MM.1S (cell line): ENCODE results near the gene MRPS27.
A peak's percentile ranks its signal among the peaks of the same experiment; 100 is the strongest.

ENCODE experiments used
- DNase-seq: peaks from one replicate; pipeline ENCODE4 v3.0.0-alpha.2; 2015
- H2AFZ ChIP-seq: fragments of 300-600 bp; sonication (generic); 2 replicates; pipeline ENCODE4 v1.6.0; 2016; ENCODE audit warnings: antibody characterized with exemption, low read length
- H3F3A ChIP-seq: fragments of 300-600 bp; sonication (generic); 2 replicates; pipeline ENCODE4 v1.6.1; 2016; ENCODE audit warnings: mild to moderate bottlenecking, antibody characterized with exemption, low read length, moderate library complexity, mixed read lengths; ENCODE audit not compliant: insufficient read depth
- H3K27ac ChIP-seq: fragments of 300-600 bp; sonication (generic); 2 replicates; pipeline ENCODE4 v1.5.1; 2016; ENCODE audit warnings: mild to moderate bottlenecking, low read length
- H3K27me3 ChIP-seq: fragments of 300-600 bp; sonication (generic); replicated peaks from 2 replicates; pipeline ENCODE4 v1.6.0; 2016; ENCODE audit warnings: low read length; ENCODE audit not compliant: insufficient read depth
- H3K36me3 ChIP-seq: fragments of 300-600 bp; sonication (generic); replicated peaks from 2 replicates; pipeline ENCODE4 v1.6.1; 2016; ENCODE audit warnings: mild to moderate bottlenecking, low read length, mixed read lengths; ENCODE audit not compliant: insufficient read depth
- H3K4me1 ChIP-seq: fragments of 300-600 bp; sonication (generic); 2 replicates; pipeline ENCODE4 v1.6.1; 2016; ENCODE audit warnings: low read length, mixed read lengths
- H3K4me2 ChIP-seq: fragments of 300-600 bp; sonication (generic); 2 replicates; pipeline ENCODE4 v1.6.0; 2016; ENCODE audit warnings: low read depth, low read length
- H3K4me3 ChIP-seq: fragments of 300-600 bp; sonication (generic); 2 replicates; pipeline ENCODE4 v1.5.1; 2016; ENCODE audit warnings: low read length, mixed read lengths
- H3K79me2 ChIP-seq: fragments of 300-600 bp; sonication (generic); 2 replicates; pipeline ENCODE4 v1.6.1; 2016; ENCODE audit warnings: mixed run types, low read length, mixed read lengths
- H3K9ac ChIP-seq: fragments of 300-600 bp; sonication (generic); 2 replicates; pipeline ENCODE4 v1.6.1; 2016; ENCODE audit warnings: low read length, mixed read lengths
- H3K9me2 ChIP-seq: fragments of 300-600 bp; sonication (generic); replicated peaks from 2 replicates; pipeline ENCODE4 v1.6.1; 2016; ENCODE audit warnings: mild to moderate bottlenecking, low read length, mixed read lengths; ENCODE audit not compliant: insufficient read depth
- H3K9me3 ChIP-seq: fragments of 300-600 bp; sonication (generic); replicated peaks from 2 replicates; pipeline ENCODE4 v1.6.1; 2016; ENCODE audit warnings: mild to moderate bottlenecking, low read length, mixed read lengths; ENCODE audit not compliant: insufficient read depth
- H4K20me1 ChIP-seq: fragments of 300-600 bp; sonication (generic); 2 replicates; pipeline ENCODE4 v1.6.1; 2016; ENCODE audit warnings: mild to moderate bottlenecking, low read length, moderate library complexity, mixed read lengths; ENCODE audit not compliant: insufficient read depth
- EZH2 ChIP-seq: fragments of 300-600 bp; sonication (generic); optimal IDR thresholded peaks from 2 replicates; pipeline ENCODE3; 2017; ENCODE audit warnings: low read depth, mild to moderate bottlenecking, antibody characterized with exemption, low read length, mixed read lengths
- EZH2phosphoT487 ChIP-seq: fragments of 300-600 bp; sonication (generic); IDR thresholded peaks from 2 replicates; pipeline ENCODE4 v1.6.1; 2018; ENCODE audit warnings: antibody characterized with exemption, low read length
- TF ChIP-seq, protein P1 (sequence below): fragments of 300-600 bp; sonication (generic); IDR thresholded peaks from 2 replicates; pipeline ENCODE4 v1.5.1; 2016; ENCODE audit warnings: antibody characterized with exemption, low read length, mixed read lengths

The MRPS27 gene

GRCh38 chr5:72246954-72247442 lies 73.0 kb downstream of the MRPS27 start:
- no peaks in the 10 kb centered on the region for H3F3A ChIP-seq
- no peak overlapping the region for H2AFZ ChIP-seq
- no peak overlapping the region for H3K4me3 ChIP-seq
- H3K4me1 ChIP-seq: peaks cover 20% of the 10 kb centered on the region
- H3K27me3 ChIP-seq: no peaks in the 10 kb centered on the region
- H3K79me2 ChIP-seq: peaks cover 5% of the 10 kb centered on the region; the same call in 1 of the 2 replicates
- H3K9me3 ChIP-seq: no peaks in the 10 kb centered on the region
- H4K20me1 ChIP-seq: 0 out of 2 replicates have a peak, but pooled peaks cover 6% of the 10 kb centered on the region
- H3K9ac ChIP-seq: no peak overlapping the region
- H3K4me2 ChIP-seq: peak overlapping the region; percentile 2; the same call in 1 of the 2 replicates
- H3K27ac ChIP-seq: no peak overlapping the region
- no peaks in the 10 kb centered on the region for H3K9me2 ChIP-seq
- DNase-seq: no peak
- TF ChIP-seq EZH2 (no peak), EZH2phosphoT487 (no peak)
- no peaks in the 10 kb centered on the region for H3K36me3 ChIP-seq

GRCh38 chr5:72245951-72246532 lies 74.0 kb downstream of the MRPS27 start:
- no peak overlapping the region; the same call in 1 of the 2 replicates for H3K4me2 ChIP-seq
- no peak overlapping the region for H3K4me3 ChIP-seq
- no peak overlapping the region for H3K27ac ChIP-seq
- H2AFZ ChIP-seq: no peak overlapping the region
- H3K9ac ChIP-seq: no peak overlapping the region
- no peak for DNase-seq
- no peaks in the 10 kb centered on the region for H3K36me3 ChIP-seq
- H3F3A ChIP-seq: no peaks in the 10 kb centered on the region
- H3K27me3 ChIP-seq: no peaks in the 10 kb centered on the region
- no peaks in the 10 kb centered on the region for H3K9me3 ChIP-seq
- H4K20me1 ChIP-seq: 0 out of 2 replicates have a peak, but pooled peaks cover 6% of the 10 kb centered on the region
- peaks cover 5% of the 10 kb centered on the region; the same call in 1 of the 2 replicates for H3K79me2 ChIP-seq
- H3K9me2 ChIP-seq: no peaks in the 10 kb centered on the region
- TF ChIP-seq, protein P1, sequence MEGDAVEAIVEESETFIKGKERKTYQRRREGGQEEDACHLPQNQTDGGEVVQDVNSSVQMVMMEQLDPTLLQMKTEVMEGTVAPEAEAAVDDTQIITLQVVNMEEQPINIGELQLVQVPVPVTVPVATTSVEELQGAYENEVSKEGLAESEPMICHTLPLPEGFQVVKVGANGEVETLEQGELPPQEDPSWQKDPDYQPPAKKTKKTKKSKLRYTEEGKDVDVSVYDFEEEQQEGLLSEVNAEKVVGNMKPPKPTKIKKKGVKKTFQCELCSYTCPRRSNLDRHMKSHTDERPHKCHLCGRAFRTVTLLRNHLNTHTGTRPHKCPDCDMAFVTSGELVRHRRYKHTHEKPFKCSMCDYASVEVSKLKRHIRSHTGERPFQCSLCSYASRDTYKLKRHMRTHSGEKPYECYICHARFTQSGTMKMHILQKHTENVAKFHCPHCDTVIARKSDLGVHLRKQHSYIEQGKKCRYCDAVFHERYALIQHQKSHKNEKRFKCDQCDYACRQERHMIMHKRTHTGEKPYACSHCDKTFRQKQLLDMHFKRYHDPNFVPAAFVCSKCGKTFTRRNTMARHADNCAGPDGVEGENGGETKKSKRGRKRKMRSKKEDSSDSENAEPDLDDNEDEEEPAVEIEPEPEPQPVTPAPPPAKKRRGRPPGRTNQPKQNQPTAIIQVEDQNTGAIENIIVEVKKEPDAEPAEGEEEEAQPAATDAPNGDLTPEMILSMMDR: no peak
- TF ChIP-seq EZH2phosphoT487 (no peak), EZH2 (no peak)
- H3K4me1 ChIP-seq: peaks cover 20% of the 10 kb centered on the region

- Histone ChIP-seq H4K20me1 (0 out of 2 replicates have a peak, but pooled peaks cover 6% of the 10 kb centered on the region), H3K4me2 (no peak overlapping the region), H3K36me3 (no peaks in the 10 kb centered on the region), H3K4me1 (peaks cover 20% of the 10 kb centered on the region), H3K79me2 (peaks cover 5% of the 10 kb centered on the region; the same call in 1 of the 2 replicates), H2AFZ (no peak overlapping the region), H3K4me3 (no peak overlapping the region), H3K9me2 (no peaks in the 10 kb centered on the region), H3K9ac (no peak overlapping the region), H3K9me3 (no peaks in the 10 kb centered on the region), H3K27me3 (no peaks in the 10 kb centered on the region), H3F3A (no peaks in the 10 kb centered on the region), H3K27ac (no peak overlapping the region)
- no peak for DNase-seq
- TF ChIP-seq EZH2phosphoT487 (no peak), EZH2 (no peak)
- TF ChIP-seq, protein P1: no peak
Measured at GRCh38 chr5:72245546-72245945, 74.5 kb downstream of the MRPS27 start.
